Measurements from ENCODE around the gene RTL9. TPM values are rescaled to one million over a fixed set of nuclear protein-coding genes. Genes with fewer than 3 reads are reported as not detected.
A peak's percentile ranks its signal among the peaks of the same experiment; 100 is the strongest.

RTL9 gene
- polyA plus RNA-seq, 1 of the 3 experiments (the other 2 are of a cell fraction) = 0.02 TPM

- TF ChIP-seq, protein P1, sequence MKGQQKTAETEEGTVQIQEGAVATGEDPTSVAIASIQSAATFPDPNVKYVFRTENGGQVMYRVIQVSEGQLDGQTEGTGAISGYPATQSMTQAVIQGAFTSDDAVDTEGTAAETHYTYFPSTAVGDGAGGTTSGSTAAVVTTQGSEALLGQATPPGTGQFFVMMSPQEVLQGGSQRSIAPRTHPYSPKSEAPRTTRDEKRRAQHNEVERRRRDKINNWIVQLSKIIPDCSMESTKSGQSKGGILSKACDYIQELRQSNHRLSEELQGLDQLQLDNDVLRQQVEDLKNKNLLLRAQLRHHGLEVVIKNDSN (IDR thresholded peaks at IDR 0.05; ENCODE audit: borderline replicate concordance, low read depth) = no peak
- TF ChIP-seq, protein P2, sequence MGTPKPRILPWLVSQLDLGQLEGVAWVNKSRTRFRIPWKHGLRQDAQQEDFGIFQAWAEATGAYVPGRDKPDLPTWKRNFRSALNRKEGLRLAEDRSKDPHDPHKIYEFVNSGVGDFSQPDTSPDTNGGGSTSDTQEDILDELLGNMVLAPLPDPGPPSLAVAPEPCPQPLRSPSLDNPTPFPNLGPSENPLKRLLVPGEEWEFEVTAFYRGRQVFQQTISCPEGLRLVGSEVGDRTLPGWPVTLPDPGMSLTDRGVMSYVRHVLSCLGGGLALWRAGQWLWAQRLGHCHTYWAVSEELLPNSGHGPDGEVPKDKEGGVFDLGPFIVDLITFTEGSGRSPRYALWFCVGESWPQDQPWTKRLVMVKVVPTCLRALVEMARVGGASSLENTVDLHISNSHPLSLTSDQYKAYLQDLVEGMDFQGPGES (IDR thresholded peaks at IDR 0.05; ENCODE audit: low read depth, low read length) = no peak
- TF ChIP-seq CTCF (IDR thresholded peaks at IDR 0.05) (no peak), NRF1 (IDR thresholded peaks at IDR 0.05; ENCODE audit: low read depth, low read length) (no peak), RFX5 (IDR thresholded peaks at IDR 0.05; ENCODE audit: low read length) (no peak), GABPA (IDR thresholded peaks at IDR 0.05; ENCODE audit: low read depth) (no peak), NFIC (IDR thresholded peaks at IDR 0.05; ENCODE audit: borderline replicate concordance) (no peak; the same call in 1 of the 2 replicates), MEF2A (IDR thresholded peaks at IDR 0.05; ENCODE audit: borderline replicate concordance, low read depth) (no peak), RCOR1 (IDR thresholded peaks at IDR 0.05; ENCODE audit: low read length) (no peak), MXI1 (IDR thresholded peaks at IDR 0.05; ENCODE audit: low read depth, low read length) (no peak), TEAD4 (IDR thresholded peaks at IDR 0.05; ENCODE audit: borderline replicate concordance, insufficient read depth) (0 out of 2 replicates have a peak, but pooled peaks have one; percentile 42), POLR2AphosphoS5 (IDR thresholded peaks at IDR 0.05; ENCODE audit: low read depth, low read length) (no peak; the same call in 1 of the 2 replicates), TAF1 (IDR thresholded peaks at IDR 0.05; ENCODE audit: borderline replicate concordance, low read depth, low read length) (no peak), EZH2phosphoT487 (IDR thresholded peaks at IDR 0.05; ENCODE audit: borderline replicate concordance, low read depth) (no peak)
Measured at GRCh38 chrX:110383414-110383813, 24.8 kb downstream of the RTL9 start (continued).

- H3K4me3 ChIP-seq (ENCODE audit: low read depth in 2 of 2, low read length in 1 of 2) = no peak overlapping the region
- DNase-seq = no peak
- no peaks in the 10 kb centered on the region for H3K4me1 ChIP-seq (ENCODE audit: control insufficient read depth in 1 of 2, insufficient read depth in 2 of 2, low read depth in 1 of 2, low read length in 1 of 2)
- TF ChIP-seq NRF1 (IDR thresholded peaks at IDR 0.05; ENCODE audit: low read depth, low read length) (no peak), FOSL2 (IDR thresholded peaks at IDR 0.05; ENCODE audit: borderline replicate concordance, low read depth) (peak; percentile 33; the same call in 1 of the 2 replicates), JUND (IDR thresholded peaks at IDR 0.05) (peak; percentile 28)
- H3K4me2 ChIP-seq = no peak overlapping the region
- no peaks in the 10 kb centered on the region for H3K9me3 ChIP-seq
- no peaks in the 10 kb centered on the region for H3K36me3 ChIP-seq (replicated peaks in 1 of 2; ENCODE audit: control insufficient read depth in 1 of 2, insufficient read depth in 2 of 2, low read length in 1 of 2)
- WGBS (ENCODE audit: low lambda C conversion rate) = 50% methylated on average over 2 of the region's 2 CpGs
- H3K9me2 ChIP-seq = no peaks in the 10 kb centered on the region
- peaks cover 13% of the 10 kb centered on the region for H3F3A ChIP-seq (replicated peaks; ENCODE audit: insufficient read depth)
- 0 out of 4 replicates have a peak overlapping the region, but pooled peaks of 1 of the 2 experiments have one; percentile 23 for H3K27ac ChIP-seq (ENCODE audit: low read depth in 2 of 2, low read length in 1 of 2)
- H2AFZ ChIP-seq (ENCODE audit: low read depth) = no peak overlapping the region
- no peaks in the 10 kb centered on the region for H3K27me3 ChIP-seq (ENCODE audit: insufficient read depth)
- no peaks in the 10 kb centered on the region for H3K79me2 ChIP-seq (ENCODE audit: insufficient read depth)
- ChIA-PET POLR2A (no interaction called here), CTCF (interaction anchor here (1.5 kb wide), 1 partner anchor 24 kb away, joined by 4 read pairs; no protein-coding TSS in a partner anchor)
- H4K20me1 ChIP-seq (ENCODE audit: insufficient read depth) = no peaks in the 10 kb centered on the region
- H3K9ac ChIP-seq = no peak overlapping the region
Measured at GRCh38 chrX:110384490-110384889, 25.8 kb downstream of the RTL9 start.

Measured in SK-N-SH (cell line).